DOHH2 (cell line): ENCODE results near the gene PPM1F.

Experiments used
- H3F3A ChIP-seq: fragments of 200-600 bp; sonication (generic), shearing (Covaris generic); 2 replicates; pipeline ENCODE4 v1.6.0; 2016; ENCODE audit warnings: antibody characterized with exemption, mild to moderate bottlenecking; ENCODE audit not compliant: control insufficient read depth, insufficient read depth
- H3K27ac ChIP-seq: fragments of 200-600 bp; sonication (generic); 2 replicates; pipeline ENCODE4 v1.5.1; 2014; ENCODE audit warnings: low read depth, mild to moderate bottlenecking, low read length, moderate library complexity
- H3K27me3 ChIP-seq: fragments of 200-600 bp; sonication (generic); 2 replicates; pipeline ENCODE4 v1.6.1; 2014; ENCODE audit warnings: mild to moderate bottlenecking, low read length, mixed read lengths; ENCODE audit not compliant: control insufficient read depth
- H3K36me3 ChIP-seq: fragments of 200-600 bp; sonication (generic); 2 replicates; pipeline ENCODE4 v1.6.1; 2014; ENCODE audit warnings: mild to moderate bottlenecking, low read length, moderate library complexity, mixed read lengths; ENCODE audit not compliant: control insufficient read depth
- H3K4me1 ChIP-seq: fragments of 200-600 bp; sonication (generic); 2 replicates; pipeline ENCODE4 v1.6.1; 2014; ENCODE audit warnings: mild to moderate bottlenecking, low read length, mixed read lengths; ENCODE audit not compliant: control insufficient read depth
- H3K4me2 ChIP-seq: fragments of 200-600 bp; sonication (generic); 2 replicates; pipeline ENCODE4 v1.6.0; 2014; ENCODE audit warnings: mild to moderate bottlenecking, low read length, moderate library complexity
- H3K4me3 ChIP-seq: fragments of 200-600 bp; sonication (generic); 2 replicates; pipeline ENCODE4 v1.5.1; 2014; ENCODE audit warnings: mild to moderate bottlenecking, low read length, mixed read lengths
- H3K79me2 ChIP-seq: fragments of 200-600 bp; sonication (generic); 2 replicates; pipeline ENCODE4 v1.6.1; 2014; ENCODE audit warnings: mild to moderate bottlenecking, low read length, mixed read lengths; ENCODE audit not compliant: control insufficient read depth
- H3K9me2 ChIP-seq: fragments of 200-600 bp; sonication (generic); replicated peaks from 2 replicates; pipeline ENCODE4 v1.6.1; 2014; ENCODE audit warnings: mild to moderate bottlenecking, low read length, mixed read lengths; ENCODE audit not compliant: control insufficient read depth
- H3K9me3 ChIP-seq: fragments of 200-600 bp; sonication (generic); 2 replicates; pipeline ENCODE4 v1.6.1; 2014; ENCODE audit warnings: antibody characterized with exemption, low read length, mixed read lengths; ENCODE audit not compliant: control insufficient read depth, insufficient read depth
- H4K20me1 ChIP-seq: fragments of 200-600 bp; sonication (generic); 2 replicates; pipeline ENCODE4 v1.6.0; 2014; ENCODE audit warnings: low read depth, mild to moderate bottlenecking, antibody characterized with exemption, low read length, moderate library complexity; ENCODE audit not compliant: control insufficient read depth, insufficient read depth
- CTCF ChIP-seq: fragments of 200-600 bp; sonication (generic); IDR thresholded peaks from one replicate; pipeline ENCODE4 v1.5.1; 2014; ENCODE audit warnings: antibody characterized with exemption, mild to moderate bottlenecking, low read depth, low read length; ENCODE audit not compliant: poor library complexity, severe bottlenecking
- EZH2phosphoT487 ChIP-seq: fragments of 200-600 bp; sonication (generic); IDR thresholded peaks from 2 replicates; pipeline ENCODE4 v1.6.1; 2017; ENCODE audit warnings: borderline replicate concordance, mild to moderate bottlenecking, antibody characterized with exemption, low read length, moderate library complexity, mixed read lengths

Gene PPM1F

DNA sequence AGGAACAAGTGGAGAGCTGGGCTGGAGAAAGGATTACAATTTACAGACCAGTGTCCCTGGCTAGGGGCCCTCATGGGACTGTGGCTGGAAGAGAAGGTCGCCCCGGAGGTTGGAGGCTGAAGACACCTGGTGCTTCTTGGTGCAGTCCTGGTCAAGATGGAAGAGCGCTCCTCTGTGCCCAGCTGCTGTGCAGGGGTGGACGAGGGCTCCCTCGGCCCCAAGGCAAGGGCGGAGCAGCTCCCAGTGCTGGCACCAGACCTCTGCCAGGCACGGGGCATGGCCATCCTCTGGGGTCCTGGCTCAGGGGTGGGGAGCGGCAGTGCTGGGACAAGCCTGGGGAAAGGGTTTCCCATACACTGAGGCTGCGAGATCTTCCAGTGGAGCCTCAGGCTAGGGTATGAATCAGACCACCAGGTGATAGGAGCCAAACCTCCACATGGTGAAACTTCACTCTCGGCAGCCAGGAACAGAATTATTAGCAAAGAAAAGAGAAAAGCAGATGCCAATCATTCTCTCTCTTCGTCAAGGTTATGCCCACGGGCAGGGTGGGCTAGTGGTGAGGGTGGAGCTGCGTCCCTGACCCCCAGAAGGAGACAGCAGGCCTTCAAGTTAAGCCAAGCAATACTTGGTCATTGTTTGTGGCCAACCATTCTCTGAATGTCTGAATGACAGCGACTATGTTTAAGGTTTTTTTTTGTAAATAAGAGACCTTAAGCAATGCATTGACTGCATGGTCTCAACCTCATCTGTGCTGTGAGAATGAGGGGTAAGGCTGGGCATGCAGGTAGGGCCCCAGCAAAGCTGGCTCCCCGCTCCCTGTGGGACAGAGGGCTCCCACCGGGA is 32.1 kb downstream of the PPM1F start:
- no peak overlapping the region for H3K4me3 ChIP-seq
- H3K4me1 ChIP-seq, result no peaks in the 10 kb centered on the region
- no peaks in the 10 kb centered on the region for H3K79me2 ChIP-seq
- H3F3A ChIP-seq, result no peaks in the 10 kb centered on the region
- H3K9me3 ChIP-seq, result no peaks in the 10 kb centered on the region
- H3K9me2 ChIP-seq, result no peaks in the 10 kb centered on the region
- no peaks in the 10 kb centered on the region for H3K27me3 ChIP-seq
- TF ChIP-seq EZH2phosphoT487, result no peak
- TF ChIP-seq CTCF, result no peak
- no peak overlapping the region for H3K27ac ChIP-seq
- no peaks in the 10 kb centered on the region for H3K36me3 ChIP-seq
- no peaks in the 10 kb centered on the region for H4K20me1 ChIP-seq
- H3K4me2 ChIP-seq, result no peak overlapping the region

DNA sequence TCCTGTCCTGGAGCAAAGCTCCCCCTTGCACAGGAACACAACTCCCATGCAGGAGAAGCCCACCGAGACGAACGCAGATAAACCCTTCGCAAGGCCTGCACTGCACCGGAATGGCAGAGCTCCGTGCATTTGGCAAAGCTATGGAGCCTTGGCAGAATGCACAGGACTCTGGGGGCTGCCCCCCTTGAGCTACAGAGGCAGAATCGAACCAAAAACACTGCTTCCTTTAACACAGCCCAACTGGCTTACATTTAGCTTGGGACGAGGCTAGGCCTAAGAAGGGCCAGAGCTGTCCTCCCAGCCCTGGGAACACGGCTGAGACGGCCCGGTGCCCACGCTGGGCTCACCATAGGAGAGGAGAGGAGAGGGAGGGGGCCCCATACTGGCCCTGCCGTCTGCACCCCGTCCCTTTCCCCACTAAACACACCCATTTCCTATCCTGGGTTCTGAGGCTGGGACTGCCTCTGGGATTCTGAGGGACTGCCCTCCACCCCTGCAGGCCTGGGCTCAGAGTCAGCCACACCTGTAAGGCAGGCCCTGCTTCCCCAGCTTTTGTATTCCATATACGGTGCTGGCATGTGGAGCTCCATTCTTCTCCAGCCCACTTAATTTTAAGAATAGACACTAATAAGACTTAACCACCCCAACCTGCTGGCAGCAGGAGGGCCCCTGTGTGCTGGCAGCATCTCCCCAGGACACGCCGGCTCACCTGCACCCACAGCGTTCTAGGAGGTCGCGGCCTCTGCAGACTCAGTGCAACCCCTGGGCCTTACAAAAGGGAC is 32.9 kb downstream of the PPM1F start:
- H3F3A ChIP-seq, result no peaks in the 10 kb centered on the region
- no peaks in the 10 kb centered on the region for H3K36me3 ChIP-seq
- no peak overlapping the region for H3K4me2 ChIP-seq
- H3K79me2 ChIP-seq, result no peaks in the 10 kb centered on the region
- H3K9me2 ChIP-seq, result no peaks in the 10 kb centered on the region
- H3K27ac ChIP-seq, result no peak overlapping the region
- no peak overlapping the region for H3K4me3 ChIP-seq
- H3K4me1 ChIP-seq, result no peaks in the 10 kb centered on the region
- TF ChIP-seq CTCF (no peak), EZH2phosphoT487 (no peak)
- H4K20me1 ChIP-seq, result no peaks in the 10 kb centered on the region
- H3K9me3 ChIP-seq, result no peaks in the 10 kb centered on the region
- H3K27me3 ChIP-seq, result no peaks in the 10 kb centered on the region

DNA sequence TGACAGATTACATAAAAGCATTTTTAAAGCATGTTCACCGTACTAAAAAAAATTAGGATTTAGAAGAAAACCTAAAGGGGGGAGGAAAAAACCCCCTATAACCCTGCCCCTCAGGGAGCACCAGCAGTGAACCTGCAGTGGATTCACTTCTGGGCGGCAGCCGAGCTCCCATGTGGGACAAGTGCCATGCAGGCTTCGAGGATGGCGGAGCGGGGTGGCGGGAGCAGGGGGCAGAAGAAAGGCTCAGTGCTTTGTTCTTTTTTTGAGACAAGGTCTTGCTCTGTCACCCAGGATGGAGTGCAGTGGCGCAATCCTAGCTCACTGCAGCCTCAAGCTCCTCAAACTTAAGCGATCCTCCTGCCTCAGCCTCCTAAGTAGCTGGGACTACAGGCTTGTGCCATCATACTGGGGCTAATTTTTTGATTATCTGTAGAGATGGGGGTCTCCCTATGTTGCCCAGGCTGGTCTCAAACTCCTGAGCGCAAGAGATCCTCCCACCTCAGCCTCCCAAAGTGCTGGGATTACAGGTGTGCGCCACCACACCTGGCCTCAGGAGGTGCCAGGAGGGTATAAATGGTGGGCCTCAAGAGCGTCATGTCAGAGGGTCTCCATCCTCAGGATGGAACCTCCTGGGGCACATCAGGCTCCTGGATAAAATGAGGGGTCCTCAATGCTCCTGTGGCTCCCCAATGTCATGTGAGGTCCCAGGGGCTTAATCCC is 34.0 kb downstream of the PPM1F start:
- Histone ChIP-seq H3K4me2 (no peak overlapping the region), H3K79me2 (no peaks in the 10 kb centered on the region), H4K20me1 (no peaks in the 10 kb centered on the region), H3K27me3 (no peaks in the 10 kb centered on the region), H3K9me2 (no peaks in the 10 kb centered on the region), H3K4me1 (no peaks in the 10 kb centered on the region), H3K36me3 (no peaks in the 10 kb centered on the region), H3F3A (no peaks in the 10 kb centered on the region), H3K9me3 (no peaks in the 10 kb centered on the region), H3K27ac (no peak overlapping the region), H3K4me3 (no peak overlapping the region)
- TF ChIP-seq EZH2phosphoT487, result no peak
- no peak for TF ChIP-seq CTCF
